Suppressor macrophage treated with lipopolysaccharide for 1 hour (primary cell): Measurements from ENCODE around the gene COLQ.

Experiments
- DNase-seq, 3 donors: peaks; one replicate each; pipeline ENCODE4 v3.0.0-alpha.2; 2020 to 2022

COLQ gene

DNA sequence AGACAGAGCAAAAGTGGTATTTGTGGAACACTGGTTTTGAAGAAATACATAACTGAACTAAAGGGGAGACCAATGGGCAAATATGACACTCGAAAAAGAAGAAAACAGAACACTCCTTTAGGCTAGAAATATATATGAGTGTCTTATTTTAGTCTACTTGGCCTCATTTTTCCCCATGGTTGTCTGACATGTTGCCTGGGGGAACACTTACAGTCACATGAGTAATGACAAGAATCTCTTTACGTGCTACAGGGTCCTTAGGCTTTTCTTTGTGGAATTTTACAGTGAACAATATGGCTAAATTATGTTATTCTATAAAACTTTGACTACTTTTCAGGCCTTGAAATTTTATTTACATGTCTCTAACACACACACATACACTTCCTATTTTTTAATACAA is 111.7 kb downstream of the COLQ start:
- no peak for DNase-seq

GRCh38 chr3:15409239-15409638 is 112.3 kb downstream of the COLQ start:
- peak; percentile 88 to 97 (median 97) for DNase-seq

DNA sequence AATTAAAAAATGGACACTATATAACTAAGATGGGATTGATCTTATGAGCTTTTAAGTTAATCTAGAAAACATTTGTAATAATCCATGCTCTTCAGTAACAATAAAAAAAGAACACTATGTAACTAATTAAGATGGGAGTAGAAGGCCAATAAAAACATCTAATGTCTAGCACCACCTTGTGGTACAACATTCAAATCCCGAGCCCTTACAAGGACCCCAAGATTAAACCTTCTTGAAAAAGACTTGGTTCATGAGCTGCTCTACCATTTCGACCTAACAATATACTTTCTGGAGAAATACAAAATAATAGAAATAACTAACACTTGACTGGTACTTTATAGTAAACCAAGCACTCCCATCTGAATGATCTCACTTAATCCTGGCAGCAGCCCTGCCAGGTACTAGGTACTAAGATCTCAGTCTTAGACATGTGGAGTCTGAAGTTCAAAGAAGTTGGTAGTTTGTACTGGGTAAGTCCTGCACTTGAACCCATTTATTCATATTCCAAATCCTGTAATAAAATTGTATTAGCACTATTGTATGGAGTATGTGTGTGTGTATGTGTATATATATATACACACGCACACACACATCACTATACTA is 116.0 kb downstream of the COLQ start:
- DNase-seq: peak; percentile 57 to 79 (median 78)

DNA sequence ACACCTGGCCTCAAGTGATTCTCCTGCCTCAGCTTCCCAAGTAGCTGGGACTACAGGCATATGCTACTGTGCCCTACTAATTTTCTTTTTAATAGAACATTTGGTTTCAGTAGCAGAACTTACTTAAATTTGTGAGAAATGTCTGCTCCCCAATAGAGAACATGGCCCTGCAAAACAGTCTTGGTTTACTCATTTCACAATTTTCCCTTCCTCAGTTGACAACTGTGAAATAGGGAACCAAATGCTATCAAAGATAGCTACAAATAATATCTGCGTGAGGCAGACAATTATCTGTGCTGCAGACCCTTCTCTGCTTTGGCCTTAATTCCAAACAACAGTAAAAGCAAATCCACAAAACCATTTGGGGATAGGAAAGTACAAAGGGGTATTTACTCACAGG is 116.7 kb downstream of the COLQ start:
- DNase-seq: peak in 1 of 3 donors; percentile 26

DNA sequence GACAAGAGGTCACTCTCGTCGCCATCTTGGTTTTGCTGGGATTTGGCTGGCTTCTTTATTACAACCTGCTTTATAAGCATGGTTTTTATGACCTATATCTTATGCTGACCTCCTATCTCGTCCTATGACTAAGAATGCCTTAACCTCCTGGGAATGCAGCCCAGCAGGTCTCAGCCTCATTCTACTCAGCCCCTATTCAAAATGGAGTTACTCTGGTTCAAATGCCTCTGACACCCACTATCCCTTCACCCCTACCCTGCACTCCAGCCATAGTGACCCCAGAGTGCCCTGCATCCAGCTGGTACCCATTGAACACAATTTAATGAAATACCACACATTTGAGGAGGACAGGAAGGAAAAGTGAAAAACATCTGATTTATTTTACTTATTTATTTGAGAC is 117.5 kb downstream of the COLQ start:
- DNase-seq: no peak

- DNase-seq: peak in 1 of 3 donors; percentile 46
Measured at GRCh38 chr3:15403495-15403894, 118.0 kb downstream of the COLQ start.

DNA sequence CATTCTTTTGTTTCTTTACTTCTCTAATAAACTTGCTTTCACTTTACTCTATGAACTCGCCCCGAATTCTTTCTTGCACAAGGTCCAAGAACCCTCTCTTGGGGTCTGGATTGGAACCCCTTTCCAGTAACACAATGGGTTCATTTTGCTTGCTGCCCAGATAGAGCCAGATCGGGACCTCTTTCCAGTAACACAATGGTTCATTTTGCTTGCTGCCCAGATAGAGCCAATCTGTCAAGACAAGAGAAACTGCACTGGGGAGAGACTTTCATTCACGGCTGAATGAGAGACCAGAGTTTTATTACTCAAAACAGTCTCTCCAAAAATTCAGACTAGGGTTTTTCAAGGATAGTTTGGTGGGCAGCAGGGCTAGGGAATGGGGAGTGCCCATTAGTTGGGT is 119.6 kb downstream of the COLQ start:
- no peak for DNase-seq
